SK-N-SH (cell line): Measurements from ENCODE around the gene NDRG2.

ENCODE experiments used
- EP300 ChIP-seq, 2 experiments: IDR thresholded peaks; 2 replicates each; pipeline versions ENCODE4 v1.4.0 to v1.6.1; 2012; ENCODE audit warnings: borderline replicate concordance in 1 of 2, low read depth in 1 of 2, low read length in 1 of 2
- MEF2A ChIP-seq: IDR thresholded peaks from 2 replicates; pipeline ENCODE4 v1.4.0; 2012; ENCODE audit warnings: low read depth, borderline replicate concordance
- SIN3A ChIP-seq: IDR thresholded peaks from 2 replicates; pipeline ENCODE4 v1.6.1; 2012; ENCODE audit warnings: low read depth, mild to moderate bottlenecking, low read length, moderate library complexity, borderline replicate concordance
- TAF1 ChIP-seq: IDR thresholded peaks from 2 replicates; pipeline ENCODE4 v1.6.1; 2012; ENCODE audit warnings: low read depth, mild to moderate bottlenecking, low read length, moderate library complexity, borderline replicate concordance
- YY1 ChIP-seq: IDR thresholded peaks from 2 replicates; pipeline ENCODE4 v1.4.0; 2012; ENCODE audit warnings: low read depth, mild to moderate bottlenecking
- TF ChIP-seq, protein P1 (sequence below): fragments of 200-600 bp; sonication (generic); IDR thresholded peaks from 2 replicates; pipeline ENCODE4 v1.6.1; 2017; ENCODE audit warnings: antibody characterized with exemption, mild to moderate bottlenecking, moderate library complexity
- TF ChIP-seq, protein P2 (sequence below): IDR thresholded peaks from 2 replicates; pipeline ENCODE4 v1.6.1; 2012; ENCODE audit warnings: mild to moderate bottlenecking, low read depth, low read length, moderate library complexity
- TF ChIP-seq, protein P3 (sequence below): IDR thresholded peaks from 2 replicates; pipeline ENCODE4 v1.4.0; 2012; ENCODE audit warnings: low read depth
- TF ChIP-seq, protein P4 (sequence below): fragments of 150-350 bp; IDR thresholded peaks from 2 replicates; pipeline ENCODE4 v1.6.1; 2017; ENCODE audit warnings: antibody characterized with exemption, low read length, low read depth, borderline replicate concordance

DNA sequence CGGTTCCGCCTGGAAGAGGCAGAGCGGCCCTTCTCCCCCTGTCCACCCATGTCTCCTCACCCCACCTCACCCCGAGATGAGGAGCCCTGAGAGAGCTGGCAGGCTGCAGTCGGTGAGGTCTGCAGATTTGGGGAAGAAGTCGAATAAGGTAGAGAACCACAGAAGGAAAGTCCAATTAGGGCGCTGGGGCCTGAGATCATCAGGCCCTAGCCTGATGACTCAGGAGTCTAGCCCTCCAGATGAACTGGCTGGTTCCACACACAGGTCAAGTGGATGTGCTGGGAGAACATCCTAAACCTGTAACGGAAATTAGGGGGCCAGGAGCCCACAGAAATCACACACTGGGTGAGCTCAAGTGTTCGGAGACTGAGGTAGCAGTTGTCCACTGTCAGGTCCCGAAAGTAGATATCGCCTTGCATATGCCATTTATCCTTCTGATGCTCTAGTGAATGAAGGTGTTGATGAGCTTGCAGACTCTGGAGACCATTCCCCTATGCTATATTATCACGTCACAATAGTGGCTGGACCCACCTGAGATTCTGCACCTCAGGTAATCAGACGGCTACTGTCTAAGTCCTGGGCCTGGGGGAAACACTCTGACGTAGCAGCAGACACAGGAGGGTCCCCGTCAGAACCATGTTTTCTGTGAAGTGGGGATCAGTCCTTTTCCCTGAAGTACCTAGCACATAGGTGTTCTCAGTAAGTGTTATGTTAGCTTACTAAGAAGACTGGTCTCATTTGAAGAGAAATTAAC is 36.0 kb downstream of the NDRG2 start:
- TF ChIP-seq, protein P1, sequence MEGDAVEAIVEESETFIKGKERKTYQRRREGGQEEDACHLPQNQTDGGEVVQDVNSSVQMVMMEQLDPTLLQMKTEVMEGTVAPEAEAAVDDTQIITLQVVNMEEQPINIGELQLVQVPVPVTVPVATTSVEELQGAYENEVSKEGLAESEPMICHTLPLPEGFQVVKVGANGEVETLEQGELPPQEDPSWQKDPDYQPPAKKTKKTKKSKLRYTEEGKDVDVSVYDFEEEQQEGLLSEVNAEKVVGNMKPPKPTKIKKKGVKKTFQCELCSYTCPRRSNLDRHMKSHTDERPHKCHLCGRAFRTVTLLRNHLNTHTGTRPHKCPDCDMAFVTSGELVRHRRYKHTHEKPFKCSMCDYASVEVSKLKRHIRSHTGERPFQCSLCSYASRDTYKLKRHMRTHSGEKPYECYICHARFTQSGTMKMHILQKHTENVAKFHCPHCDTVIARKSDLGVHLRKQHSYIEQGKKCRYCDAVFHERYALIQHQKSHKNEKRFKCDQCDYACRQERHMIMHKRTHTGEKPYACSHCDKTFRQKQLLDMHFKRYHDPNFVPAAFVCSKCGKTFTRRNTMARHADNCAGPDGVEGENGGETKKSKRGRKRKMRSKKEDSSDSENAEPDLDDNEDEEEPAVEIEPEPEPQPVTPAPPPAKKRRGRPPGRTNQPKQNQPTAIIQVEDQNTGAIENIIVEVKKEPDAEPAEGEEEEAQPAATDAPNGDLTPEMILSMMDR: no peak
- TF ChIP-seq, protein P2, sequence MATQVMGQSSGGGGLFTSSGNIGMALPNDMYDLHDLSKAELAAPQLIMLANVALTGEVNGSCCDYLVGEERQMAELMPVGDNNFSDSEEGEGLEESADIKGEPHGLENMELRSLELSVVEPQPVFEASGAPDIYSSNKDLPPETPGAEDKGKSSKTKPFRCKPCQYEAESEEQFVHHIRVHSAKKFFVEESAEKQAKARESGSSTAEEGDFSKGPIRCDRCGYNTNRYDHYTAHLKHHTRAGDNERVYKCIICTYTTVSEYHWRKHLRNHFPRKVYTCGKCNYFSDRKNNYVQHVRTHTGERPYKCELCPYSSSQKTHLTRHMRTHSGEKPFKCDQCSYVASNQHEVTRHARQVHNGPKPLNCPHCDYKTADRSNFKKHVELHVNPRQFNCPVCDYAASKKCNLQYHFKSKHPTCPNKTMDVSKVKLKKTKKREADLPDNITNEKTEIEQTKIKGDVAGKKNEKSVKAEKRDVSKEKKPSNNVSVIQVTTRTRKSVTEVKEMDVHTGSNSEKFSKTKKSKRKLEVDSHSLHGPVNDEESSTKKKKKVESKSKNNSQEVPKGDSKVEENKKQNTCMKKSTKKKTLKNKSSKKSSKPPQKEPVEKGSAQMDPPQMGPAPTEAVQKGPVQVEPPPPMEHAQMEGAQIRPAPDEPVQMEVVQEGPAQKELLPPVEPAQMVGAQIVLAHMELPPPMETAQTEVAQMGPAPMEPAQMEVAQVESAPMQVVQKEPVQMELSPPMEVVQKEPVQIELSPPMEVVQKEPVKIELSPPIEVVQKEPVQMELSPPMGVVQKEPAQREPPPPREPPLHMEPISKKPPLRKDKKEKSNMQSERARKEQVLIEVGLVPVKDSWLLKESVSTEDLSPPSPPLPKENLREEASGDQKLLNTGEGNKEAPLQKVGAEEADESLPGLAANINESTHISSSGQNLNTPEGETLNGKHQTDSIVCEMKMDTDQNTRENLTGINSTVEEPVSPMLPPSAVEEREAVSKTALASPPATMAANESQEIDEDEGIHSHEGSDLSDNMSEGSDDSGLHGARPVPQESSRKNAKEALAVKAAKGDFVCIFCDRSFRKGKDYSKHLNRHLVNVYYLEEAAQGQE: no peak
- TF ChIP-seq TAF1 (no peak), EP300 (IDR thresholded peaks at IDR 0.05; ENCODE audit: borderline replicate concordance in 1 of 2, low read depth in 1 of 2, low read length in 1 of 2) (no peak), MEF2A (no peak), SIN3A (no peak), YY1 (no peak)
- TF ChIP-seq, protein P3, sequence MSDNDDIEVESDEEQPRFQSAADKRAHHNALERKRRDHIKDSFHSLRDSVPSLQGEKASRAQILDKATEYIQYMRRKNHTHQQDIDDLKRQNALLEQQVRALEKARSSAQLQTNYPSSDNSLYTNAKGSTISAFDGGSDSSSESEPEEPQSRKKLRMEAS: no peak
- TF ChIP-seq, protein P4, sequence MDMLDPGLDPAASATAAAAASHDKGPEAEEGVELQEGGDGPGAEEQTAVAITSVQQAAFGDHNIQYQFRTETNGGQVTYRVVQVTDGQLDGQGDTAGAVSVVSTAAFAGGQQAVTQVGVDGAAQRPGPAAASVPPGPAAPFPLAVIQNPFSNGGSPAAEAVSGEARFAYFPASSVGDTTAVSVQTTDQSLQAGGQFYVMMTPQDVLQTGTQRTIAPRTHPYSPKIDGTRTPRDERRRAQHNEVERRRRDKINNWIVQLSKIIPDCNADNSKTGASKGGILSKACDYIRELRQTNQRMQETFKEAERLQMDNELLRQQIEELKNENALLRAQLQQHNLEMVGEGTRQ: no peak
